ENCODE data around the gene UBE2B.
A peak's percentile ranks its signal among the peaks of the same experiment; 100 is the strongest.

UBE2B gene

DNA sequence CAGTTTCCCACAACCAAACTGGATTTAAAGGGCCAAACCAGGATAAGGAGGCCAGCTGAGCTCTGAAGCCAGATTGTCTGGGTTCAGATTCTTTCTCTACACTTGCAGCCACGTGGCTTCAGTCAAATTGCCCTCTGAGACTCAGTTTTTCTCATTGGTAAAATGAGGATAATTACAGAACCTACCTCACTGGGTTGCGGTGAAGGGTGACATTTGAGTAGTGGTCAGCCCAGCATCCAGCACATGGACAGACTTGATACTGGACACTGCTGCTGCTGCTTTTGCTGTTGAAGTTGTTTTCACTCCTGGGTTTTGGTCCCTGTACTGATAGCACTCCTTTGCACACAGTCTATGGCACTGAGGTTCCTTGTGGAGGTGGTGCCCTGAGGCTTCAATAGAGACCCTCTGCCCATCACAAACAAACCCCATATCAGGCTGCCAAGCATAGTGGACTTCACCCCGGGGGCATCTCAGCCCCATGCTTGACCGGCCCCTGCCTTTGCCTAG is 66.0 kb downstream of the UBE2B start:
- DNase-seq: no peak

DNA sequence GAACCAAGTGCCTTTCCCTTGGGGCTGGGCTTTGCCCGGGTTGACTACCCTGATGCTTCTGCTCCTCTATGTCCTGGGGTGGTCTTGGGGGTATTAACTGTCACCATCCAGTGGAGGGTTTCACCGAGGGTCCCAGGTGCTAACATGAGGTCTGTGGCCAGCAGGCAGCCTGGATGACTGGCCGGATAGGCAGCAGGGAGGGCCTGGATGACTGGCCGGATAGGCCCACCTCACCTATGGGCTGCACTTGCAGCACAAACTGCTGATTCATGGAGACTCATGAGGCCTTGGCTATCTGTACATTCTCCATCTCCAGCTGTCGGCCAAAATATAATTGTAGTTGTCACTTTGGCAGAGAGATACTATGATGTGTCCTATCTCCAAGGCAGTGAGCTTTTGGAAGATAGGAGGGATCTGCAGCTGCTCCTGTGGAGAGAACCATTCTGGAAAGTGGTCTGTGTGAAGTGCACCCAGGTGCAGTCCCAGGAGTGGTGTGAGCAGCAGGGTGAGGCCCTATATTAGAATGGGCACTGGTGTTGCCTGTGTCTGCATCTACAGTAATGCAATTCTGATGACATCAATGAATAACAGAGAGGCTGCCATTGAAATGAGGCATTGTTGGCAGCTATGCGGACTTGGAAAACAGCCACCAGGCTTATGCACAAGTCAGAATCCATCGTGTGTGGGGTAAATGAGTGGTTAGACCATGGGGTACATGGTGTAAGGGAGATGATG is 66.6 kb downstream of the UBE2B start:
- peak in 6 of 56 donors; percentile 3 to 23 (median 14) for DNase-seq

DNA sequence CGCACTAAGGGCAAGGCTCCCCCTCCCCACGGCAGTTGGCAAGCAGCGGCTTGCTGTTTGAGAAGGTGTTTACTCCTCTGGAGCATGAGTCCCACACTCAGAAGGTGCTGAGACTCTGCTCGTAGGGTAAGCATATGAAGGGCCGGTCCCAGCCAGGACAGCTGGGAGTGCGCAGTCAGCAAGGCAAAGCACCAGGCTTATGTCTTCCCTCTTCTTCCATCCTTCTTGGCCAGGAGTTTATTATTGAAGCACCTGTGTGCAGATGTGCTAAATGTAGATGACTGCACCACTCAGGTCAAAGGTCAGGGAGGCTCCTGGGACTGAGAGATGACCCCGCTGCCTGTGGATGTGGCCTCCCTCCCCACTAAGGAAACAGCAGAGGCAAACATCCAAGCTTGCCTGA is 67.4 kb downstream of the UBE2B start:
- DNase-seq: no peak

DNA sequence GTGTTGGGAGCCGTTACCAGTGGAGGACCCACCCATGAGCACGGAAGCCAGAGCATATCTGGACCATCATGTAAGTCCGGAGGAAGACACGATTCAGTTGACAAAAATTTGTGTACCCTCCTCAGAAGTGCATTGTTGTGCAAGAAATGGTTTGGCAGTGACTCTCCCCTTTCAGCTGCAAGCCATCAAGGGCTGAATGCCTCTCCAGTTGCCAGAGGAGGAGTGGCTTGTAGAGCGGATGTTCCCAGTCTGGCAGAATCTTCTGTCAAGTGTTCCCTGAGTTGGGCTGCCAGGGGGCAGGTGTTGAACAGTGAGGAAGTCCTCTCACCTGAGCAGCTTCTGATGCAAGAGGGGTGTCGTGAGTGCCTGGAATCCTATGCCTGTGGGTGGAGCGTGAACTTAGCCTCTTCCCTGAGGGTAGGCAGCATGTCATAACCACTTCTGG is 67.9 kb downstream of the UBE2B start:
- peak in 27 of 56 donors; percentile 4 to 51 (median 22) for DNase-seq

DNA sequence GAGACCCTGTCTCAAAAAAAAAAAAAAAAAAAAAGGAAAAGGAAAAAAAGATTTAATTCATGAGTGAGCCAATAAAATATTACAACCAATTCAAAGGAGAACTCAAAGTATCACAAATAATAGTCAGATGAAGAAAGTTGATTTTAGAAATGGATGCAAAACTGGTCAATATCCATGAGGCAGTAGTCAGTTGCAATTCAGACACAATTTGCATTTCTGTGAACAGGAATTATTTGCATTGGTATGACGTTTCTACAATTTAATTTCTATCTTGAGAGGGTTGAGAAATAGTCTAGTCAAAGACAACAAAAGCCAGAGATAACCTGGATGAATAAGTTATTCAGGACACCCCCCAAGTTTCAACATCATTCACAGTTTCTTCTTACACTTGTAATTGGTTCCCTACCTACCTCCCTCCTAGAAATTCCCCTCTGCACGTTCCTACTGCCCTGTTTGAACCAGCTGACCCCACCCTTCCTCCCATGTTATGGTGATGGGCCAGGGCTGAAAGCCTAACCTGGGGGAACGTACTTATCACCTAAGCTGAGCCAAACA is 68.9 kb downstream of the UBE2B start:
- DNase-seq: no peak

Measured in amygdala (tissue), 56 donors.